Nephron progenitor cell (in vitro differentiated cells): ENCODE measurements around the gene MLYCD.

Experiments used
- DNase-seq: peaks from one replicate; pipeline ENCODE4 v3.0.0; 2021
- H3K27ac Mint-ChIP-seq: 2 replicates; pipeline ENCODE4 v1.8.0; 2021; ENCODE audit warnings: mild to moderate bottlenecking, moderate library complexity, mixed read lengths
- H3K27me3 Mint-ChIP-seq: 2 replicates; pipeline ENCODE4 v1.8.0; 2021; ENCODE audit warnings: mild to moderate bottlenecking, low read depth, mixed read lengths; ENCODE audit not compliant: poor library complexity
- H3K36me3 Mint-ChIP-seq: 2 replicates; pipeline ENCODE4 v1.8.0; 2021; ENCODE audit warnings: low read depth, mixed read lengths
- H3K4me1 Mint-ChIP-seq: 2 replicates; pipeline ENCODE4 v1.8.0; 2021; ENCODE audit warnings: mixed read lengths
- H3K4me3 Mint-ChIP-seq: 2 replicates; pipeline ENCODE4 v1.8.0; 2021; ENCODE audit warnings: mild to moderate bottlenecking, moderate library complexity, mixed read lengths
- H3K9me3 Mint-ChIP-seq: 2 replicates; pipeline ENCODE4 v1.8.0; 2021; ENCODE audit warnings: mild to moderate bottlenecking, moderate library complexity, mixed read lengths
- TF ChIP-seq, protein P1 (sequence below): fragments of 200-600 bp; sonication (generic); IDR thresholded peaks from 2 replicates; pipeline ENCODE4 v1.5.0; 2021; ENCODE audit warnings: antibody characterized with exemption

Gene MLYCD

GRCh38 chr16:83959656-83960434 lies 60.9 kb downstream of the MLYCD start:
- TF ChIP-seq, protein P1, sequence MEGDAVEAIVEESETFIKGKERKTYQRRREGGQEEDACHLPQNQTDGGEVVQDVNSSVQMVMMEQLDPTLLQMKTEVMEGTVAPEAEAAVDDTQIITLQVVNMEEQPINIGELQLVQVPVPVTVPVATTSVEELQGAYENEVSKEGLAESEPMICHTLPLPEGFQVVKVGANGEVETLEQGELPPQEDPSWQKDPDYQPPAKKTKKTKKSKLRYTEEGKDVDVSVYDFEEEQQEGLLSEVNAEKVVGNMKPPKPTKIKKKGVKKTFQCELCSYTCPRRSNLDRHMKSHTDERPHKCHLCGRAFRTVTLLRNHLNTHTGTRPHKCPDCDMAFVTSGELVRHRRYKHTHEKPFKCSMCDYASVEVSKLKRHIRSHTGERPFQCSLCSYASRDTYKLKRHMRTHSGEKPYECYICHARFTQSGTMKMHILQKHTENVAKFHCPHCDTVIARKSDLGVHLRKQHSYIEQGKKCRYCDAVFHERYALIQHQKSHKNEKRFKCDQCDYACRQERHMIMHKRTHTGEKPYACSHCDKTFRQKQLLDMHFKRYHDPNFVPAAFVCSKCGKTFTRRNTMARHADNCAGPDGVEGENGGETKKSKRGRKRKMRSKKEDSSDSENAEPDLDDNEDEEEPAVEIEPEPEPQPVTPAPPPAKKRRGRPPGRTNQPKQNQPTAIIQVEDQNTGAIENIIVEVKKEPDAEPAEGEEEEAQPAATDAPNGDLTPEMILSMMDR = no peak

GRCh38 chr16:83960521-83961249 lies 61.8 kb downstream of the MLYCD start:
- no peaks in the 10 kb centered on the region for H3K9me3 Mint-ChIP-seq
- peaks cover 4% of the 10 kb centered on the region for H3K4me1 Mint-ChIP-seq
- no peaks in the 10 kb centered on the region for H3K36me3 Mint-ChIP-seq
- H3K27ac Mint-ChIP-seq = no peak overlapping the region
- no peak for DNase-seq
- TF ChIP-seq, protein P1 = no peak
- no peak overlapping the region for H3K4me3 Mint-ChIP-seq
- no peaks in the 10 kb centered on the region for H3K27me3 Mint-ChIP-seq

More at GRCh38 chr16:83959656-83960434, 60.9 kb downstream of the MLYCD start:
- Mint-ChIP-seq H3K4me1 (peaks cover 4% of the 10 kb centered on the region), H3K36me3 (no peaks in the 10 kb centered on the region), H3K27me3 (peaks cover 5% of the 10 kb centered on the region), H3K9me3 (no peaks in the 10 kb centered on the region), H3K4me3 (no peak overlapping the region), H3K27ac (no peak overlapping the region)
- no peak for DNase-seq

- DNase-seq = no peak
- H3K27me3 Mint-ChIP-seq = no peaks in the 10 kb centered on the region
- TF ChIP-seq, protein P1 = no peak
- no peak overlapping the region for H3K4me3 Mint-ChIP-seq
- no peaks in the 10 kb centered on the region for H3K9me3 Mint-ChIP-seq
- H3K36me3 Mint-ChIP-seq = no peaks in the 10 kb centered on the region
- no peak overlapping the region for H3K27ac Mint-ChIP-seq
- peaks cover 4% of the 10 kb centered on the region for H3K4me1 Mint-ChIP-seq
These were observed 62.7 kb downstream of the MLYCD start for GRCh38 chr16:83961591-83961990.

DNA sequence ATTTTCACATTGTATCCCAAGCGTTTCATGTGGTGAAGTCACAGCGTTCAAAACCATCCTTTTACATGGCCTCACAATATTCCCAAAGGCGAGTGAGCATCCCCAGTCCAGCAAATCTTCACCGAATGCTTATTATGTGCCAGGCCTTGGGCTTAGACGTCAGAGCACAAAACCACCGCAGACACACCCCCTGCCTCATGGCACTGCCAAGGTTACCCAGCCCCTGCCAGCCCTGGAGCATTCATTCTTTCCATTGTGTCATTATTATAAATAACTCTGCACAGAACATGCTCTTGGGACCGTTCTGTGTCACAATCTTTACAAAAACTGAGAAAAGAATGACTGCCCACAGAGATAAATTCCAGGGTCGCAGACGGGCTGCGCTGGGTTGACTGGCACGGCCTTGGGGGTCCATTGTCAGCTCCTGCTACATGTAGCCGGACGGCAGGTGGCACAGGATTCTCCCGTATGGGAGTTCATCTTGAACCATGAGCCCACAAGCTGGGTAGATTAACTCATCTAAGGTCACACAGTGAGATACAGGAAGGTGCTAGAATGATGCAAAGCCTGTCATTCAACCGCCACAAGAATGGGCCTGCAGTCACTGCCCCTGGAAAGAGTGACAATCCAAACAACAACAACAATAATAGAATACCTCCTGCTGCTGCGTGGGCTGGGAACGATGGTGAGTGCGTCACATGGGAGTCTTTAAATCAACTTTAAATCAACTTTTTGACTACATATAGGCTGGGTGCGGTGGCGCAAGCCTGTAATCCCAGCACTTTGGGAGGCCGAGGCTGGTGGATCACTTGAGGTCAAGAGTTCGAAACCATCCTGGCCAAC lies 64.6 kb downstream of the MLYCD start:
- H3K9me3 Mint-ChIP-seq = no peaks in the 10 kb centered on the region
- DNase-seq = no peak
- H3K4me1 Mint-ChIP-seq = peaks cover 4% of the 10 kb centered on the region
- TF ChIP-seq, protein P1 = no peak
- H3K4me3 Mint-ChIP-seq = no peak overlapping the region
- no peak overlapping the region for H3K27ac Mint-ChIP-seq
- peaks cover 4% of the 10 kb centered on the region for H3K27me3 Mint-ChIP-seq
- H3K36me3 Mint-ChIP-seq = no peaks in the 10 kb centered on the region

- Mint-ChIP-seq H3K27ac (no peak overlapping the region), H3K4me3 (no peak overlapping the region), H3K36me3 (no peaks in the 10 kb centered on the region), H3K27me3 (peaks cover 13% of the 10 kb centered on the region), H3K4me1 (peaks cover 11% of the 10 kb centered on the region), H3K9me3 (no peaks in the 10 kb centered on the region)
- DNase-seq = no peak
- TF ChIP-seq, protein P1 = no peak
These were observed 65.9 kb downstream of the MLYCD start for GRCh38 chr16:83964684-83965443.
